Measurements from ENCODE around the gene AXIN1.

Gene AXIN1

GRCh38 chr16:397736-398332 lies 45.3 kb upstream of the AXIN1 start:
- DNase-seq (ENCODE audit: low spot score) = peak; percentile 58
- TF ChIP-seq CTCF (IDR thresholded peaks at IDR 0.05; ENCODE audit: borderline replicate concordance, control extremely low read depth, extremely low read depth, insufficient read depth, missing control alignments) = no peak
- in situ Hi-C loops (cut with MboI; ENCODE audit: low sequenced_read_pairs, unreplicated experiment) = no loop called here

- DNase-seq (ENCODE audit: low spot score) = peak; percentile 74
- in situ Hi-C loops (cut with MboI; ENCODE audit: low sequenced_read_pairs, unreplicated experiment) = no loop called here
- TF ChIP-seq CTCF (IDR thresholded peaks at IDR 0.05; ENCODE audit: borderline replicate concordance, control extremely low read depth, extremely low read depth, insufficient read depth, missing control alignments) = no peak
These were observed 44.7 kb upstream of the AXIN1 start, which contains the start of gene NME4 for GRCh38 chr16:397135-397661. Gene NME4, plus strand, starts transcription at chr16:397199. Its CDS starts 24 bp downstream, at chr16:397223.

GRCh38 chr16:396605-397004 lies 44.1 kb upstream of the AXIN1 start:
- peak; percentile 60 for DNase-seq (ENCODE audit: low spot score)
- TF ChIP-seq CTCF (IDR thresholded peaks at IDR 0.05; ENCODE audit: borderline replicate concordance, control extremely low read depth, extremely low read depth, insufficient read depth, missing control alignments) = no peak
- in situ Hi-C loops (cut with MboI; ENCODE audit: low sequenced_read_pairs, unreplicated experiment) = no loop called here

DNA sequence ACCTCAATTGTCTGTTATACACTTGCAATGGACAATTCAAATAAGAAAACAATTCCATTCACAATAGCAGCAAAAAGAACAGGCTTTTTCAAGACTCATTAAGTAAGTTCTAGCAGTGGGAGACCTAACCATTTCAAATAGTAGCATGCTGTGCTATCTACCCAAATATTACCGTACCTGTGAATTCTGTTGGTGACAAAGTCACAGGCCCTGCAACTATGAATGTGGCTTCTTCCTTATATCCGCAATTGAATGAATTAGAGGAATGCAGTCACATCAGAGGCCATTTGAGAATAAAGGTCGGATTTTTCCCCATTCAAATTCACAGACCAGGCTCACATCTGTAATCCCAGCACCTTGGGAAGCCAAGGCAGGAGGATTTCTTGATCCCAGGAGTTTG lies 43.7 kb upstream of the AXIN1 start:
- no peak for TF ChIP-seq CTCF (IDR thresholded peaks at IDR 0.05; ENCODE audit: borderline replicate concordance, control extremely low read depth, extremely low read depth, insufficient read depth, missing control alignments)
- no peak for DNase-seq (ENCODE audit: low spot score)
- in situ Hi-C loops (cut with MboI; ENCODE audit: low sequenced_read_pairs, unreplicated experiment) = no loop called here

DNA sequence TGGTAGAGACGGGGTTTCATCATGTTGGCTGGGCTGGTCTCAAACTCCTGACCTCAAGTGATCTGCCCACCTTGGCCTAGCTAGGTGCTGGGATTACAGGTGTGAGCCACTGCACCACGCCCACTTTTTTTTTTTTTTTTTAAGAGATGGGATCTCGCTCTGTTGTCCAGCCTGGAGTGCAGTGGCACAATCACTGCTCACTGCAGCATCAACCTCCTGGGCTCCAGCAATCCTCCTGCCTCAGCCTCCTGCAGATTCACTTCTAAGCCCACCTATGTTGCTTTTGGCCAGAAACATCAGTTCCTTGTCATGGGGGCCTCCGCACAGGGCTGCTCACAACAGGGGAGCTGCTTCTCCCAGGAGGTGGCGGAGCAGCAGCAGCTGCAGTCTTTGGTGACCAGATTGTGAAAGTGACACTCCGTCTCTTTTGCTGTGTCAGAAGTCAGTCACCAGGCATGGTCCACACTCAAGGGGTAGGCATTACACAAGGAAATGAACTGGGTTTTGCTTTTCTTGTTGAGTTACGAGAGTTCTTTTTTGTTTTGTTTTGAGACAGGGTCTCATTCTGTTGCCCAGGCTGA lies 40.0 kb upstream of the AXIN1 start:
- in situ Hi-C loops (cut with MboI; ENCODE audit: low sequenced_read_pairs, unreplicated experiment) = no loop called here
- no peak for DNase-seq (ENCODE audit: low spot score)
- no peak for TF ChIP-seq CTCF (IDR thresholded peaks at IDR 0.05; ENCODE audit: borderline replicate concordance, control extremely low read depth, extremely low read depth, insufficient read depth, missing control alignments)

- in situ Hi-C loops (cut with MboI; ENCODE audit: low sequenced_read_pairs, unreplicated experiment) = no loop called here
- peak; percentile 35 for TF ChIP-seq CTCF (IDR thresholded peaks at IDR 0.05; ENCODE audit: borderline replicate concordance, control extremely low read depth, extremely low read depth, insufficient read depth, missing control alignments)
- peak; percentile 75 for DNase-seq (ENCODE audit: low spot score)
These were observed 39.4 kb upstream of the AXIN1 start for GRCh38 chr16:391885-392335.

All from GM13976 (cell line).